Measurements from ENCODE around the gene OSBPL8. TPM values are rescaled to one million over a fixed set of nuclear protein-coding genes. Genes with fewer than 3 reads are reported as not detected.
"Not testable (repeated sequence)": the region's sequence is repeated elsewhere in the genome, so short reads cannot be mapped to it uniquely, and the experiment has no call there.

The OSBPL8 gene
- total RNA-seq, 2 experiments from 2014 or later: 84.4 to 85.7 TPM

DNA sequence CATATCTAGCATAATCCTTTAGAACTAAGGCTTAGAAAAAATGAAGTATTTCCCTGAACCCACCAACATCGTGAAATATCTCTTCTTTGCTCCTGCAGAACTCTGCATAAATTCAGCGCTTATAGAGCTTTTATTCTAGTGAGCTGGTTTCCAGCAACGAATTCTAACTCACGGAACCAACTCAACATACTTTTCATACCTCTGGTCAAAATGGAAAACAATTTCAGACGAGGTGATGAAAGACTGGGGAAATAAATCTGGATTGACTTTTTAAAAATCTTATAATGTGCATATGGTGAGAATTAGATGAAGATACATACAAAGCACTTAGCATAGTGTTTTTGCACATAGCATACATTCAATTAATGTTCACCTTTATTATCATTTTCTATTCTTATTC, 148.8 kb downstream of the OSBPL8 start:
- H3K27me3 Mint-ChIP-seq: no peaks in the 10 kb centered on the region
- peaks cover 4% of the 10 kb centered on the region for H3K36me3 Mint-ChIP-seq
- H3K9me3 Mint-ChIP-seq: no peaks in the 10 kb centered on the region
- peaks cover 15% of the 10 kb centered on the region for H3K4me1 Mint-ChIP-seq
- DNase-seq: no peak
- H3K27ac Mint-ChIP-seq: no peak overlapping the region
- no peak overlapping the region for H3K4me3 Mint-ChIP-seq

DNA sequence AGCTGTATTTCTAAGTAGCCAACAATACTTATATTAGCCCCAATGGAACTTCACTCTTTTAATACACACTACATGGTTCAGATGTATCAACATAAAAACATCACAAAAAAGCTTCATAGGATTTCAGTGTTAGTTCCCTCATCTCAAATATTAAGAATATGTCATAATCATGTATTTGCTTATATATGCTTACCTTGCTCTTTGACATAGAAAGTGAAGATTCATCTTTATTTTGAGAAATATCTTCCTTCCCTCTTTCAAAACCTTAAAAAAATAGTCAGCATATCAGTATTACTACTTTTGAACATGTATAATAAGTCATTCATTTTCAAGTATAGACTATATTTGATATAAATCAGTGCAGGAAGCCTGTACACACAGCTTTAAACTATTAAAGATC, 149.2 kb downstream of the OSBPL8 start:
- Mint-ChIP-seq H3K27ac (no peak overlapping the region), H3K4me3 (no peak overlapping the region), H3K4me1 (peaks cover 15% of the 10 kb centered on the region), H3K9me3 (no peaks in the 10 kb centered on the region), H3K36me3 (peaks cover 4% of the 10 kb centered on the region), H3K27me3 (no peaks in the 10 kb centered on the region)
- DNase-seq: no peak

DNA sequence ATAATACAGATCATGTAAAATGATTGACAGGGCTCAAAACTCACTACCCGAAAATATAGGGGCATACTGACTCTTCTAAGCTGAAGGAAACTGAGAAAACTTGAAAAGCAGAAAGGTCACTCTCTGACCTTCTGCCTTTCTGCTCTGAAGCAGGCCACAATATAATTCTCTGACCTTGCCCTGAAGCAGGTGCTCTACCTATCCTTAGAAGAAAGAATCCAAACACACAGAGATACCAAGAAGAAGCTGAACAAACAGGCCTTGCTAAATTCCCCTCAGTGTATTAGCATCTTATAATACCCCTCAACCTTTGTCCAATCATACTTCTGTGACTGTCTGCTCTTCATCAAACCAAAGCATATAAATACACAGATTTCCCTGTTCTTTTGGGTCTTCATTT, 150.5 kb downstream of the OSBPL8 start:
- Mint-ChIP-seq H3K36me3 (peaks cover 4% of the 10 kb centered on the region), H3K27ac (no peak overlapping the region)

DNA sequence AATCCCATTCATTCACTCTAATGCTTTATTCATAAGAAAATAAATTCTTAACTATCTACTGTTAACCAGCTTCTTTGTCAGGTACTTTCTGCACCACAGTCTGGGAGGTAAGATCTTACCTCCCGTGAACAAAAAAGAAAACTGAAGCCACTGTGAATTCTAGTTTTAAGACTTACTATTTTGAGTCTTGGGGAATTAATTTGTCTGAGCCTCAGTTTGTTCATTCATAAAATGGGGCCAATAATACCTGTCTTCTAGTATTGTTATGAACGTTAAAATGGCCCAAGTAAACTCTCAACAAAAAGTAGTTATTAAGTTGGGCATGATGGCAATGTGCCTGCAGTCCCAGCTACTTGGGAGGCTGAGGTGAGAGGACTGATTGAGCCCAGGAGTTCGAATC, 151.9 kb downstream of the OSBPL8 start:
- Mint-ChIP-seq H3K4me1 (peaks cover 10% of the 10 kb centered on the region), H3K27ac (no peak overlapping the region)
- no peak for DNase-seq

More for the DNA sequence above, 150.5 kb downstream of the OSBPL8 start:
- DNase-seq: no peak
- H3K4me3 Mint-ChIP-seq: no peak overlapping the region
- H3K9me3 Mint-ChIP-seq: no peaks in the 10 kb centered on the region
- H3K4me1 Mint-ChIP-seq: peaks cover 15% of the 10 kb centered on the region
- H3K27me3 Mint-ChIP-seq: no peaks in the 10 kb centered on the region

DNA sequence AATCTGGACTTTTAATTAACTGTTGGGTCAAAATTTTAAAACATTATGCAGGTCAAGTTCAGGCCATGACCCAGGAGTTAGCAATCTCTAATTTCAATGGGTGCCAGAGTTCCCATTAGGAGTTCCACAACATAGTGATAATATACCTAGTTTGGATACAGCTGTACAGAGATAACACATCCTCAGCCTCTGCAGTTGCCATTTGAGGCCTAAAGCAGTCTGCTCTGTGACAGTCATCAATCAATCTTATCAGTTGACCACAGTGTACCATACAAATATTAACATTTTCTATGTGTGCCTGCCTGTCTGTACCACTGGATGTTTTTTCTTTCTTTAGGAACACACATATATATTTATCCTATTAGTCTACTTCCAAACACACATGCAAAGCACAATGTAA, 157.3 kb downstream of the OSBPL8 start:
- H3K9me3 Mint-ChIP-seq: no peaks in the 10 kb centered on the region
- peaks cover 4% of the 10 kb centered on the region for H3K36me3 Mint-ChIP-seq
- DNase-seq: no peak
- H3K27ac Mint-ChIP-seq: no peak overlapping the region
- H3K4me3 Mint-ChIP-seq: no peak overlapping the region
- H3K4me1 Mint-ChIP-seq: peaks cover 3% of the 10 kb centered on the region
- no peaks in the 10 kb centered on the region for H3K27me3 Mint-ChIP-seq

More for the DNA sequence above, 151.9 kb downstream of the OSBPL8 start:
- no peaks in the 10 kb centered on the region for H3K27me3 Mint-ChIP-seq
- no peaks in the 10 kb centered on the region for H3K9me3 Mint-ChIP-seq
- no peak overlapping the region for H3K4me3 Mint-ChIP-seq
- peaks cover 1% of the 10 kb centered on the region for H3K36me3 Mint-ChIP-seq

DNA sequence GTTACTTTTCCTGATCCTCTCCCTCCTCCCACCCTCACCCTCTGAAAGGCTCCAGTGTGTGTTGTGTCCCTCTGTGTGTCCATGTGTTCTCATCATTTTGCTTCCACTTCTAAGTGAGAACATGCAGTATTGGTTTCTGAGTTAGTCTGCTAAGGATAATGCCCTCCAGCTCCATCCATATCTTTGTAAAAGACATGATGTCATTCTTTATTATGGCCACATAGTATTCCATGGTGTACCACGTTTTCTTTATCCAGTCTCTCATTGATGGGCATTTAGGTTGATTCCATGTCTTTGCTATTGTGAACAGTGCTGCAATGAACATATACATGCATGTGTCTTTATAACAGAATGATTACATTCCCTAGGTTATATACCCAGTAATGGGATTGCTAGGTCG, 159.4 kb downstream of the OSBPL8 start:
- Mint-ChIP-seq H3K4me1 (peaks cover 3% of the 10 kb centered on the region), H3K36me3 (peaks cover 4% of the 10 kb centered on the region), H3K4me3 (no peak overlapping the region), H3K9me3 (no peaks in the 10 kb centered on the region), H3K27ac (no peak overlapping the region), H3K27me3 (no peaks in the 10 kb centered on the region)
- no peak for DNase-seq

DNA sequence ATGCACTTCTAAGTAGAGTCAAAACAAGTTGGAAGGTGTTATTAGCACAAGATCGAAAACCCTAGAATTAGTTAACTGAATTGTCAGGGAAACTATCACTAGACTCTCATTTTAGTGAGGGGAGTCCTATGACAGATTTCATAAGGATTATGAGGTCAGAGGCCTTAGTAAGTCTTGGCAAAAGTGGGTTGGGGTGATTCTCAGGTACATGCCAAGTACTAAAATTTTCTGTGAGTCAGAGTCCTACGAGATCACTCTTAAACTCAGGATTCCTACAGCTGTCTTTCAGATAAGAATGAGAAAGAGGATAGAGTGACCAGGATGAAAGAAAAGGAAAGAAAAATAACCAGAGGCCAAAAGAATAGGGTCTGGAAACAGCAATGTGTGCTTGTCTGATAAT, 160.5 kb downstream of the OSBPL8 start:
- Mint-ChIP-seq H3K36me3 (peaks cover 5% of the 10 kb centered on the region), H3K4me1 (peaks cover 3% of the 10 kb centered on the region), H3K27ac (no peak overlapping the region), H3K4me3 (no peak overlapping the region), H3K27me3 (no peaks in the 10 kb centered on the region), H3K9me3 (no peaks in the 10 kb centered on the region)
- no peak for DNase-seq

DNA sequence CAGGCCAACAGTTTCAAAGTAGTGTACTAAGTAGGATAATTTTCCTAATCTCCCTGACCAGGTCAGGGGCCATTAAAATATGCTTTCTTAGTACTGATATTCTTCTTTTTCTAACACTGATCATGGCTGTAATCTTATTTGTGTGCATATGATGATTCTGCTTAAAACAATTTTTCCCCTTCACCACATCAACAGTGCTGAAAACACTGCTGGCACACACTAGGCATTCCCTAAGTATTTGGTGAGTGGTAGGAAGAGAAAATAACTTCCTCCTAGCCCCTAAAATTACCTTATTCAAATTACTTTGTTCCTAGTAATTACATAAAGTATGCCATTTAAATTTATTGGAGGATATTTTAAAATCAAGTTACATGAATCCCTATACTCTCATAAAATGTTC, 161.5 kb downstream of the OSBPL8 start:
- Mint-ChIP-seq H3K4me1 (peaks cover 3% of the 10 kb centered on the region), H3K36me3 (peaks cover 5% of the 10 kb centered on the region), H3K4me3 (no peak overlapping the region), H3K9me3 (no peaks in the 10 kb centered on the region), H3K27ac (no peak overlapping the region), H3K27me3 (no peaks in the 10 kb centered on the region)
- no peak for DNase-seq

DNA sequence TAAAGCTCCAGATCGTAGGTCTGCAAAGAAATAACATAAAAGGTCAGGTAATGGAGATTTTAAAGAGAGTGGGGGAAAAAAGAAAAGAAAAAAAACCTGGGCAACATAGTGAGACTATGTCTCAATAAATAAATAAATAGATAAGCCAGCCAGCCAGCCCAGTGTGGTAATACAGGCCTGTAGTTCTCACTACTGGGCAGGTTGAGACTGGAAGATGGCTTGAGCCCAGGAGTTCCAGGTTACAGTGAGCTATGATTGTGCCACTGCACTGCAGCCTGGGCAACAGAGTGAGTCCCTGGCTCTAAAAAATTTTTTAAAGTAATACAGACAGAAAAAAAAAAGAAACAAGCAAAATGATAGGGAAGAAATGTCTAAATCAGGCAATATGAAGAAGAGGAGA, 168.1 kb downstream of the OSBPL8 start:
- Mint-ChIP-seq H3K36me3 (peaks cover 1% of the 10 kb centered on the region), H3K27me3 (no peaks in the 10 kb centered on the region), H3K4me1 (no peaks in the 10 kb centered on the region), H3K9me3 (no peaks in the 10 kb centered on the region), H3K4me3 (no peak overlapping the region), H3K27ac (peak overlapping the region; percentile 14)
- no peak for DNase-seq

DNA sequence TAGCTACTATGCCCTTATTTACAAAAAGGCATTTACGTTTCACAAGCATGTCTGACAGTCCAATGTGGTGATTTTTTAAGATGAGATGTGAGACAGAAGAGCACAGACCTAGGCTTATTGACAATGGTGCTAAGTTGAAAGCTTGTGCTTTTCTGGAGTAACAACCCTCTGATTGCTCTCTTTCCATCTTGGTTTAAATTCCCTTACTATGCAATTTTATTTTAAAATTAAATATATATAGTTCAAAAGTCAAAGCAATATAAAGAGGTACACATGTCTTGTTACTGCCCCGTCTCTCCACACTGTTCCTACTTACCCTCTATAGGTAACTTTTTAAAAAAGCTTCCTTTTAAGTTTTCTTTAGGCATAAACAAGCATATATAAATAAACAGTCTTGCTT, 172.0 kb downstream of the OSBPL8 start:
- DNase-seq: no peak
- H3K27ac Mint-ChIP-seq: no peak overlapping the region
- no peaks in the 10 kb centered on the region for H3K4me1 Mint-ChIP-seq
- no peaks in the 10 kb centered on the region for H3K27me3 Mint-ChIP-seq
- no peak overlapping the region for H3K4me3 Mint-ChIP-seq
- peaks cover 4% of the 10 kb centered on the region for H3K36me3 Mint-ChIP-seq
- no peaks in the 10 kb centered on the region for H3K9me3 Mint-ChIP-seq

DNA sequence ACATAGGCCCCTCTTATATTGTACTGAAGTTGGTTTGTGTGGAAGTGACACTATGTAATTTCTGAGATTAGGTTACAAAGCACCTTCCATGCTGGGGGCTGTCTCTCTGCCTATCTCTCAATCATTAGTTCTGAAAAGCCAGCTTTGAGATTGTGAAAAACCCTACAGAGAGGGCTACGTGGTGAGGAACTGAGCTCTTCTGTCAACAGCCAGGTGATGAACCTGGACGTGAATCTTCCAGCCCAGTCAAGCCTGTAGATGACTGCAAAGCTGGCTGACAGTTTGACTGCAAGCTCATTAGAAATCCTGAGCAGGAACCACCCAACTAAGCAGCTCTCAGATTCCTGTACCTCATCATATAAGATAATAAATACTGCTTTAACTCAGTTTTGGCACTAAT, 175.0 kb downstream of the OSBPL8 start:
- no peaks in the 10 kb centered on the region for H3K27me3 Mint-ChIP-seq
- no peaks in the 10 kb centered on the region for H3K9me3 Mint-ChIP-seq
- H3K36me3 Mint-ChIP-seq: peaks cover 7% of the 10 kb centered on the region
- H3K27ac Mint-ChIP-seq: no peak overlapping the region
- no peak for DNase-seq
- H3K4me1 Mint-ChIP-seq: no peaks in the 10 kb centered on the region
- H3K4me3 Mint-ChIP-seq: no peak overlapping the region

DNA sequence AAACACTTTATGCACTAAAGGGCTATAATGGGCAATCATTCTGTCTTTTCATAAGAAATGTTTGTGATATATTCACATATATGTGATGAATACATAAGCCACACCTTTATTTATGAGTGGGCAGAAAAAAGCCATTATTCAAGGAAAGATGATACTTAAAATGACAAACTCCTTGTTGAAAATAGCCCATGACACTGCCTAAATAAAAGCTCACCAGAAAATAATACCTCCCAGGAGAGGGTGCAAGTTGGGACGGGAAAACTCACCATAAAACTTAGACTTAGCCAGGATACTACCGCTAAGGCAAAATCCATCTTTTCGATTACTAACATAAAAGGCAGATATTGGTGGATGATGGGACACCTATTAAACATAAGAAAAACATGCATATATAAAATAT, 175.6 kb downstream of the OSBPL8 start:
- no peak overlapping the region for H3K4me3 Mint-ChIP-seq
- H3K4me1 Mint-ChIP-seq: no peaks in the 10 kb centered on the region
- DNase-seq: no peak
- no peak overlapping the region for H3K27ac Mint-ChIP-seq
- peaks cover 11% of the 10 kb centered on the region for H3K36me3 Mint-ChIP-seq
- H3K27me3 Mint-ChIP-seq: no peaks in the 10 kb centered on the region
- no peaks in the 10 kb centered on the region for H3K9me3 Mint-ChIP-seq

DNA sequence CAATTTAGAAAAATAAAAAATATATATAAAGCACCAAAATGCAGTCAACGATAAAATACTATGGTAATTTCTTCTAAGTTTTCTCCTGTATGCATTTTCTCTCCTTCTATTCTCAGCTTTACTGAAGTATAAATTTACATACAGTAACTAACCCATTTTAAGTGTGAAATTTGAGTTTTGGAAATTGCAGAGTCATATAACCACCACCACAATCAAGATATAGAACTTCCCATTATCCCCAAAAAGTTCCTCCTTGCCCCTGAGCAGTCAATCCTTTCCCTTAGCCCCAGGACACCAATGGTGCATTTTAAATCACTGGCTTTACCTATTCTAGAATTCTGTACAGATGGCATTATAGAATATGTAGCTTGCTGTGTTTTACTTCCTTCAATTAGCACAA, 180.3 kb downstream of the OSBPL8 start:
- no peak overlapping the region for H3K27ac Mint-ChIP-seq

DNA sequence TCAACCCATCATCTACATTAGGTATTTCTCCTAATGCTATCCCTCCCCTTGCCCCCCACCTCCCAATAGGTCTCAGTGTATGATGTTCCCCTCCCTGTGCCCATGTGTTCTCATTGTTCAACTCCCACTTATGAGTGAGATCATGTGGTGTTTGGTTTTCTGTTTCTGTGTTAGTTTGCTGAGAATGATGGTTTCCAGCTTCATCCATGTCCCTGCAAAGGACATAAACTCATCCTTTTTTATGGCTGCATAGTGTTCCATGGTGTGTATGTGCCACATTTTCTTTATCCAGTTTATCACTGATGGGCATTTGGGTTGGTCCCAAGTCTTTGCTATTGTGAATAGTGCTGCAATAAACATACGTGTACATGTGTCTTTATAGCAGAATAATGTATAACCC, 182.7 kb downstream of the OSBPL8 start:
- H3K27ac Mint-ChIP-seq, H3K9me3 Mint-ChIP-seq, DNase-seq, H3K27me3 Mint-ChIP-seq, H3K4me1 Mint-ChIP-seq, H3K4me3 Mint-ChIP-seq: not testable (repeated sequence)
- H3K36me3 Mint-ChIP-seq: peaks cover 26% of the 10 kb centered on the region

More for the DNA sequence above, 180.3 kb downstream of the OSBPL8 start:
- H3K27me3 Mint-ChIP-seq: no peaks in the 10 kb centered on the region
- H3K4me3 Mint-ChIP-seq: no peak overlapping the region
- no peak for DNase-seq
- peaks cover 28% of the 10 kb centered on the region for H3K36me3 Mint-ChIP-seq
- H3K9me3 Mint-ChIP-seq: peaks cover 3% of the 10 kb centered on the region
- H3K4me1 Mint-ChIP-seq: peaks cover 3% of the 10 kb centered on the region

DNA sequence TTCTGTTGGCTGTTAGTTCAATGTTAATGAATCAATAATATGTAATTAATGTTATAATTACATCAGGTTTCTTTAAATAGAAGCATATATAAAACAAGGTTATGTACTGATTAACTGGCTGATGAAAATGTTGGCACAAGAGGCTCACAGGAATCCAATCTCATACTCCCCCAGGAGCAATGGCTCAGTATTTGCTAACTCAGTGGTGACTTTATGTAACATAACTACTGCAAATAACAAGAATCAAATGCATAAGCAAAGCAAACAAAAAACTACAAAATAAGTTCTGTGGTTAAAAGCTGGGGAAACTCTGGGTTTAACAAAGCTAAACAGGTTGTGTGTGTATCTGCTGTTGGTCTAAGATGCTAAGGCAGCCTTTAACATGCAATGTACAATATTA, 183.6 kb downstream of the OSBPL8 start:
- peaks cover 26% of the 10 kb centered on the region for H3K36me3 Mint-ChIP-seq
- peaks cover 4% of the 10 kb centered on the region for H3K4me1 Mint-ChIP-seq
- no peaks in the 10 kb centered on the region for H3K27me3 Mint-ChIP-seq
- no peak for DNase-seq
- peaks cover 3% of the 10 kb centered on the region for H3K9me3 Mint-ChIP-seq
- H3K27ac Mint-ChIP-seq: no peak overlapping the region
- H3K4me3 Mint-ChIP-seq: no peak overlapping the region

DNA sequence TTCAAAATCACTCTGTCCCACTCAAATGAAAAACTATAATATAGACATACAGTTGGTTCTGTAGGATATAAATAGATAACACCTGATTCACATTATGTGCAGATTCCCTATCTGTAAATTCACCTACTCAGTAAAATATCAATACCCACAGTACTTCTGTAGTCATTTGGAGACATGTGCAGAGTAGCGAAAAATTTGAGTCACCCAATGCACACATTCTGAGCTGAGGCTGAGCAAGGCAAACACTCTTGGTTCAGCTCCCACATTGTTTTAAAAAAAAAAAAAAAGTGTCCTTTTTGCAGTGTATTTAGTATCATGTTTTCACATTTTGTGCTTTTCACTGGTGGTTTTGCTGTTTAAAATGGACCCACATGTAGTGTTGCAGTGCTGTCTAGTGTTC, 184.1 kb downstream of the OSBPL8 start:
- Mint-ChIP-seq H3K9me3 (peaks cover 3% of the 10 kb centered on the region), H3K36me3 (peaks cover 30% of the 10 kb centered on the region)
- no peak for DNase-seq

More for the DNA sequence above, 184.1 kb downstream of the OSBPL8 start:
- no peak overlapping the region for H3K27ac Mint-ChIP-seq
- no peaks in the 10 kb centered on the region for H3K27me3 Mint-ChIP-seq
- peaks cover 4% of the 10 kb centered on the region for H3K4me1 Mint-ChIP-seq
- H3K4me3 Mint-ChIP-seq: no peak overlapping the region

Measured in activated naive CD8-positive, alpha-beta T cell treated with anti-CD3 and anti-CD28 coated beads for 36 hours (primary cell).